Cardiac fibroblast (primary cell): ENCODE results near the gene DDX11.
"Not testable (repeated sequence)": the region's sequence is repeated elsewhere in the genome, so short reads cannot be mapped to it uniquely, and the experiment has no call there.

ENCODE experiments used
- DNase-seq, 2 donors: peaks; one replicate each; pipeline versions ENCODE4 v3.0.0 to v3.0.0-alpha.2; 2010; ENCODE audit warnings: low read depth in 2 of 2
- H3K4me3 ChIP-seq, 2 donors: replicated peaks in 1 of 2; 1 replicate in 1 of 2; 2 replicates in 1 of 2; pipeline ENCODE4 v1.5.1; 2011; ENCODE audit warnings: low read depth in 2 of 2, low read length in 2 of 2, mild to moderate bottlenecking in 2 of 2, moderate library complexity in 1 of 2
- TF ChIP-seq, protein P1 (sequence below): IDR thresholded peaks from one replicate; pipeline ENCODE4 v1.5.1; 2011; ENCODE audit warnings: low read depth, mild to moderate bottlenecking, low read length, inconsistent platforms

Gene DDX11

DNA sequence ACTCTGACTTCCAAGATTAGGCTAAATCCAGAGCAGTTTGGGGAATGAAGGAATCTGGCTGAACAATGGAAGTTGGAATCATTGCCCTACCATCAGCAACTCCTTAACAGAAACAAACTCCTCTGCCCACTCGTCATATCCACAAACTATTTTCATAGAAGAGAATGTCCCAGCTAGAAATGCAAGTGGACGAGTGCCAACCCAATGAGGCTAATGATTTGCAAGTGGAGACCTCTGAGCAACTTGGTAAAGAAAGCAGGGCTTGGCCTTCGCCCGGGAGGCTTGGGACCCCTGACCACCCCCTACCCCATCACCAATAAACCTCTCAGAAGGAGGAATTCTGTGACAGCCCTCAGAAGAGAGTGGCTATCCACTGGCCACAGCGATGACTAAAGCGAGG is 40.0 kb upstream of the DDX11 start:
- TF ChIP-seq, protein P1, sequence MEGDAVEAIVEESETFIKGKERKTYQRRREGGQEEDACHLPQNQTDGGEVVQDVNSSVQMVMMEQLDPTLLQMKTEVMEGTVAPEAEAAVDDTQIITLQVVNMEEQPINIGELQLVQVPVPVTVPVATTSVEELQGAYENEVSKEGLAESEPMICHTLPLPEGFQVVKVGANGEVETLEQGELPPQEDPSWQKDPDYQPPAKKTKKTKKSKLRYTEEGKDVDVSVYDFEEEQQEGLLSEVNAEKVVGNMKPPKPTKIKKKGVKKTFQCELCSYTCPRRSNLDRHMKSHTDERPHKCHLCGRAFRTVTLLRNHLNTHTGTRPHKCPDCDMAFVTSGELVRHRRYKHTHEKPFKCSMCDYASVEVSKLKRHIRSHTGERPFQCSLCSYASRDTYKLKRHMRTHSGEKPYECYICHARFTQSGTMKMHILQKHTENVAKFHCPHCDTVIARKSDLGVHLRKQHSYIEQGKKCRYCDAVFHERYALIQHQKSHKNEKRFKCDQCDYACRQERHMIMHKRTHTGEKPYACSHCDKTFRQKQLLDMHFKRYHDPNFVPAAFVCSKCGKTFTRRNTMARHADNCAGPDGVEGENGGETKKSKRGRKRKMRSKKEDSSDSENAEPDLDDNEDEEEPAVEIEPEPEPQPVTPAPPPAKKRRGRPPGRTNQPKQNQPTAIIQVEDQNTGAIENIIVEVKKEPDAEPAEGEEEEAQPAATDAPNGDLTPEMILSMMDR = no peak
- no peak for DNase-seq
- H3K4me3 ChIP-seq = no peak overlapping the region

DNA sequence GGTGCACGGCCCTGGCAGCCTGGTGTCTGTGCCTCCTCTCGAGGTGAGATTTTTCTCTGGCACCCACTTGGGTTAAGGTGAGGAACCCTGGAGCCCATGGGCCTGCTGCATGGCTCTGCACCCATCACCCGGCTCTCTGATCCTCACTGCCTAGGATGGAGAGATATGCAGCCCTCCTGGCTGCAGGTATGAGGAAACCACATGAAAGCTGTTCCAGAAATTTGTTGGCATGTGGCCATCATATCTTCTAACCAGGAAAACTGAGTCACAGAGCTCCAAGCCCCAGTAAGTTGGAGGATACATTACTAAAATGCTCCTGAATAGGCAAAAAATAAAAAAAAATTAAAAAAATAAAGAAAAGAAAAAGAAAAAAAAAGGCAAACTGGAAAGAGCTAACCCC is 39.3 kb upstream of the DDX11 start:
- TF ChIP-seq, protein P1 = no peak
- DNase-seq = no peak
- H3K4me3 ChIP-seq = no peak overlapping the region

DNA sequence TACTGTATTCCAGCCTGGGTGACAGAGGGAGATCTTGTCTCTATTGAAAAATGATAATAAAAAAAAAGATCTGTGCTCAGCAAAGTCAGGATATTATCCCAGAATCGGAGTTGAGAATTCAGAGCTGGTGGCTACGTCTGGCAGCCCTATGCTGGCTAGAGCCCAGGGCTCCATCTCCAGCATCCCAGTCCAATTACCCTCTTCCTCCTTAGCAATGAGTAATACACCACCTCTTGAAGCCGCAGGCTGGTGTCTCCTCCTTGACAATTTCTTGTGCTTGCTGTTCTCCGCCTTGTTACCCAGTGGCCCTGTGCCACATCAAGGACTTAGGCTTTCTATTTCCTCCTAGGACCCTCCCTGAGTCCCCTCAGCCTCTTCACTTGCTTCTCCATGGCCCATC is 38.4 kb upstream of the DDX11 start:
- TF ChIP-seq, protein P1 = no peak
- DNase-seq = no peak
- no peak overlapping the region for H3K4me3 ChIP-seq

DNA sequence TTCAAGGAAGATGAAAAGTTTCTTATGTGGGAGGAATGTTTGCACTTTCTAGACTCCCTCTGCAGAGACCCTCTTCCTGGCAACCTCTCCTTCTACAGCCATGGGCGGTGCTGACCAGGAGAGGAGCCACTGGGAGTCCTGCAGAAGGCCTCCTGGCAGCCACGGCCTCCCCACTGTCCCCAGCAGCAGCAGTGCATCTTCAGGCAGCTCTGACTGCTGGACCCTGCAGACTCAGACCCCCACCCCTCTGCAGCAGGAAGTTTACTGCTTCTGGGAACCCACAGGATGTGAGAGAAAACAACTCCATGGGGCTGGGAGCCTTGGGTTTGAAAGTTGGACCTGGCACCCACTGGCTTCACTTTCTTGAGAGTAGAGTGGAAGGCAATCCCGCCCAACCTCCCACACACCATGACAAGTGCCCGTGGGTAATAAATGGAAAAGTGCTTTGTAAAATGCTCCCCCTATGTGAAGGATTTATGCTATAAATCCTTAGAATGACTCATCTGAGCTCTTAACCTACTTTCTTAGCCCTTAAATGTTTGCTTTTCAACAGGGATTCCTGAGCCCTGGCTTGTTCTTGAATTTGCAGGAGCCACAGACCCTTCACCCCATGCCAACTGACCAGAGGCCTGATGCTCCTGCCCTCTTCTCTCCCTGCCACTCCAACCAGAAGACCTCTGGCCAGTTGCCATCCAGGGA is 37.5 kb upstream of the DDX11 start:
- no peak overlapping the region for H3K4me3 ChIP-seq
- no peak for DNase-seq
- TF ChIP-seq, protein P1 = no peak

DNA sequence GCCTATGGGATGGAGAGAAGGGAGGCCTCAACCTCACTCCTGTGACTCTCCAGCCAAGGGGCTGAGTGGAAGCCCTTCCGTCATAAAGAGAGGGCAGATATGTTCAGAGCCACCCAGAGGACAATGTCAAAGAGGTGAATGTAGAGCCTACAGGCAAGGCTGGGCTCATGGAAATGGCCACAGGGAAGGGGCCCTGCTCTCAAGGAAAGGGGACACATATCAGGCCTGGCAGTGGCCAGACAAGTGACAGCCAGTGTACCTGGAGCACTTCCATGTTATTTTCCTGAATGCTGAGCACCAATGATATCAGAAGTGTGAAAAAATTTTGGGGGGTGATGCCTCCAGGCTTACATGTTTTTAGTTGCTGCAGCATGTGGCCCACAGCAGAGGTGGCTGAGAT is 36.6 kb upstream of the DDX11 start:
- TF ChIP-seq, protein P1 = no peak
- H3K4me3 ChIP-seq = no peak overlapping the region
- DNase-seq = no peak

DNA sequence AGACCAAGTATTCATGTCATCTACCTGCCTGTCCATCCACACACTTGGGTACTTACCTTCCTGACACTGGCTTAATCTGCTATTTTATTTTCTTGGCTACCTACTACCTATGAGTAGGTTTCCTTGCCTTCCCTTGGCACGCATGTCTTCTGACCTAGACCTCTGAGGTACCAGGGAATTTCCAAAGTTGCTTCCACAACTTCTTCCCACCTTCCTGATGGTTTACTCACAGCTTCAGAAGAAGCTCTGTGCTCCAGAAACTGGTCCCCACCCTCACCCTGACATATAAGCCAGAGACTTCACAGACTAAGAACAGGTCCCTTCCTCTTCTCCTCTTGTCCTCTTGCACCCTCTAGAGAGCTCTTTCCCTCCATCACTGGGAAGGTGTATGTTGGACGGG is 35.7 kb upstream of the DDX11 start:
- H3K4me3 ChIP-seq = no peak overlapping the region
- no peak for DNase-seq
- TF ChIP-seq, protein P1 = no peak

DNA sequence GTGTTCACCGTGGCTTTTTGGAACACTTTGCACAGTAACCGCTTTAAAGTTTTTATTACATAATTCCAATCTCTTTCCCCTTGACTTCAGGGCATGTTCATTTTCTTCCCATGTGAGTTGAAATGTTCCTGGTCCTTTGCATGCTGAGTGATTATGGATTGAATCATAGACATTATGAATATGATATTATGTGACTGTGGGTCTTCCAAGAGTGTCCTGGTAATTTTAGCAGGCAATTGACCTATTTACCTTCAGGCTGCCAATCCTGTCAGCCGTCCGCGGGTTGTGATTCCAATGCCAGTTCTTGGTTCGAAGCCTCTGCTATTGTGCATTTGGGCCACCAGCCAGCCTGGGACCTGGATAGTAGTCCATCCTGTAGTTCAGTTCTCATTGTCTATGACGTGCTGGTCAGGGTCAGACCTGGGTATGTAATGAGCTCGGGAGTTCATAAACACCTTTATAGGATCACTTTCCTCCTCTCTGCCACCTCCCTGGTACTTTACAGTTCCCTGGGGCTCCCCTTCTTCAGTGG is 32.6 kb upstream of the DDX11 start:
- no peak overlapping the region for H3K4me3 ChIP-seq
- TF ChIP-seq, protein P1 = no peak
- DNase-seq = no peak

DNA sequence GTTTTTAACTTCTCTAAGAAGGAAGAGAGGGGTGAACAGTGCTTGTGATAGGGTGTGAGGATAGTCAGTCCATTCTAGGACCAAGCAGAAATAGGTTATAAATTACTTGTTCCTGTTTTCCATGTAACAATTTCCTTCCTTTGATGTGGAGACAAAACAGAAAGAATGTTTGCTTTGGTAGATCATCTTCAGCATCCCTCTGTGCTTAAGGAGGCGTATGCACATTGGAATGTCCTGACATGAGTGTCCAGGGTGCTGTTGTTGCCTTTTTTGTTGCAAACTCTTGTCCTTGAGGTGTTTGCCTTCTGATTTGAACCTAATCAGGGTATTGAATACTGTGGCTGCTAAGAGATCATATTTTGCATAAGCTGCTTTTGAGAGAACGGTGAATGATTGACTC is 23.5 kb upstream of the DDX11 start:
- not testable (repeated sequence) for DNase-seq, H3K4me3 ChIP-seq

DNA sequence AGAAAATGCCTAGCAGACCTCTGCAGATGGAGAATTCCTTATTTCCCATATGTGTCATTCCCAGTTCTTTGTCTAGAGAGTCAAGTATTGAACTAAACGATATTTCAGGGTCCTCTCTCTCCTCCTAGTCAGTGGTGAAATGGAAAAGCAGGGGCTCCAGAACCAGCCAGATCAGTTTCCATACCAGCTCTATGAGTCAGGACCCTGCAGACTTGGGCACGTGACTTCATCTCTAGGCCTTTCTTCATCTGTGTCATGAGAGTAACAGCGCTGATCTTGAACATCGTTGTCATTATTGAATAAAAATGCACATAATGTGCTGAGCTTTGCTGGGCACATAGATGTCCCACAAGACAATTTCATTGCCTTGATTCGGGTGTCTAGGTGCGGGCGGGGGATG is 23.1 kb upstream of the DDX11 start:
- H3K4me3 ChIP-seq, DNase-seq: not testable (repeated sequence)

DNA sequence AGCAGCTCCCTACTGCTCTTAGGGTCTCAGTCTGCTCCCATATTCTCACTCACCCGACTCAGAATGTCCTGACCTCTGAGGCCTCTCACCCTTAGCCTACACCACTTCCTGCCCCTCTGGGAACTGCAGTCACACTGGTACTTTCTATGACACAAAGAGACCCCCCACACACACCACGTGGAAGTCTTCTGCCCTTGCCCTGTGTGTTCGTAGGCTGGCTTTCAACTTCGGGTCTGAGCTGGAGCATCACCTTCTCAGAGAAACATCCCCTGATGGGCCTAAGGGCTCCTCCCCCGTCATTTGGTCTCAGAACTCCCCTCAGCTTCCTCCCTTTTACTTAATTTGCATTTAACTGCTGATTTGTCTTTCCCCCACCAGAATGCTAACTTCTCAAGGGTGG is 22.0 kb upstream of the DDX11 start:
- DNase-seq, H3K4me3 ChIP-seq: not testable (repeated sequence)
